Nephron progenitor cell (in vitro differentiated cells): ENCODE measurements around the gene FBXL15.

Experiments
- DNase-seq: peaks from one replicate; pipeline ENCODE4 v3.0.0; 2021
- H3K27ac Mint-ChIP-seq: 2 replicates; pipeline ENCODE4 v1.8.0; 2021; ENCODE audit warnings: mild to moderate bottlenecking, moderate library complexity, mixed read lengths
- H3K27me3 Mint-ChIP-seq: 2 replicates; pipeline ENCODE4 v1.8.0; 2021; ENCODE audit warnings: mild to moderate bottlenecking, low read depth, mixed read lengths; ENCODE audit not compliant: poor library complexity
- H3K36me3 Mint-ChIP-seq: 2 replicates; pipeline ENCODE4 v1.8.0; 2021; ENCODE audit warnings: low read depth, mixed read lengths
- H3K4me1 Mint-ChIP-seq: 2 replicates; pipeline ENCODE4 v1.8.0; 2021; ENCODE audit warnings: mixed read lengths
- H3K4me3 Mint-ChIP-seq: 2 replicates; pipeline ENCODE4 v1.8.0; 2021; ENCODE audit warnings: mild to moderate bottlenecking, moderate library complexity, mixed read lengths
- H3K9me3 Mint-ChIP-seq: 2 replicates; pipeline ENCODE4 v1.8.0; 2021; ENCODE audit warnings: mild to moderate bottlenecking, moderate library complexity, mixed read lengths
- CTCF ChIP-seq: fragments of 200-600 bp; sonication (generic); IDR thresholded peaks from 2 replicates; pipeline ENCODE4 v1.5.0; 2021; ENCODE audit warnings: antibody characterized with exemption

FBXL15 gene

GRCh38 chr10:102432162-102432950 is 11.7 kb downstream of the FBXL15 start, which contains the start of gene CUEDC2:
CUEDC2 (minus strand) TSS chr10:102432574; CDS start chr10:102425188, 7,386 bp downstream.
- TF ChIP-seq CTCF, result no peak
- Mint-ChIP-seq H3K36me3 (no peaks in the 10 kb centered on the region), H3K4me3 (peak within 1 kb of the TSS; percentile 89)

GRCh38 chr10:102433619-102434046 is 13.0 kb downstream of the FBXL15 start:
- no peak for DNase-seq
- Mint-ChIP-seq H3K4me1 (peaks cover 62% of the 10 kb centered on the region), H3K27me3 (no peaks in the 10 kb centered on the region), H3K36me3 (no peaks in the 10 kb centered on the region), H3K27ac (no peak overlapping the region), H3K4me3 (peak overlapping the region; percentile 25), H3K9me3 (no peaks in the 10 kb centered on the region)
- TF ChIP-seq CTCF, result no peak

More at GRCh38 chr10:102432162-102432950, 11.7 kb downstream of the FBXL15 start, which contains the start of gene CUEDC2:
- H3K4me1 Mint-ChIP-seq, result peaks cover 50% of the 10 kb centered on the region
- H3K27ac Mint-ChIP-seq, result peak within 1 kb of the TSS; percentile 26
- DNase-seq, result peak; percentile 98
- no peaks in the 10 kb centered on the region for H3K27me3 Mint-ChIP-seq
- no peaks in the 10 kb centered on the region for H3K9me3 Mint-ChIP-seq

DNA sequence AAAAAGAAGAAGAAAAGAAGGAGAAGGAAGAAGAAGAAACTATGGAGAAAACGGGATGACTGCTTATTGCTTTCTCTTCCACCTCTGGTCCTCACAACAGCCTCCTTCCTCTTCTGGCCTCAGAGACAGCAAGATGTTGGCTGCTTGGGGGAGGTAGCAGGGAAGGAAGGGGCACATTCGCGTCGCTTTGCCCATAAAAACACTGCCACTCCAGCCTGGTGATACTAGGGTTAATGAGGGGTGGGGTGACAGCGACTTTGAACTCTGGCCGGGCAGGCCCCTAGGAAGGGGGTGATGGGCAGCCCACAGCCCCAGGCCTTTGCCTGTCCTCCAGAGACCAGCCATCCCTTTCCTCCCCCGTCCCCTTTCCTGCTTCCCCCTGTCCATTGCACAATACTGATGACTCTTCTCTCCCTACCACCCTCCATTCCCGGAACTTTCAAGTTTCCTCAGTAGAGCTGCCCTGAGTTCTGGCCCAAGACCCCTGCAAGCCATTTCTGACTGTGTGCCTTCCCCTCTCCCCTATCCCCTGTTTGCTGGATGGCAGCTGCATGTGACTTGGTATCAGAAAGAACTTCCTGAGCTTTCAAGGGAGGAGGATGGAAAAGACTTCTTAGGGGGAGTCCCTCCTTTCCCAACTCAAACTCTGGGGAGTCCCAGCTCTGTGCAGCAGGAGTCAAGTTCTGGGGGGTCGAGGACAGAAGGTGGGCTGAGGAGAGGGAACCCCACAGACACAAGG is 13.9 kb downstream of the FBXL15 start:
- H3K4me3 Mint-ChIP-seq, result peak overlapping the region; percentile 63
- no peak for TF ChIP-seq CTCF
- no peaks in the 10 kb centered on the region for H3K27me3 Mint-ChIP-seq
- H3K9me3 Mint-ChIP-seq, result no peaks in the 10 kb centered on the region
- no peaks in the 10 kb centered on the region for H3K36me3 Mint-ChIP-seq
- peak; percentile 26 for DNase-seq
- peak overlapping the region; percentile 36 for H3K27ac Mint-ChIP-seq
- H3K4me1 Mint-ChIP-seq, result peaks cover 62% of the 10 kb centered on the region

DNA sequence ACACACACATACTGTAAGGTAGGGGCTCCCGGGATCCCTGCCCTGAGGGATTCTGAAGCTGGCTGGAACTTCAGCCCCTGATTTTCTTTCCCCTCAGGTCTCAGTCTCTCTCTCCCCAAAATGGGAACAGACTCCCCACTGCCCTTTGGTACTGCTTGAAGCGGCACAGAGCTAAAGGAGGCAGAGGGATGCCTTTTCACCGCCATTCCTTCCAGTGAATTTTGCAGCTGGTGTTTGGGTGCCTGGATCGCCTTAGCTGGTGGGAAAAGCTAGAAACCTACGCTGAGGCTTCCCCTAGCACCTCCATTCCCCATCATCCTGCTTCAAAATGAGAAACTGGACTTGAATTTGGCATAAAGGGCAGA is 14.5 kb downstream of the FBXL15 start:
- H3K27me3 Mint-ChIP-seq, result no peaks in the 10 kb centered on the region
- peak overlapping the region; percentile 16 for H3K27ac Mint-ChIP-seq

GRCh38 chr10:102435529-102436233 is 15.0 kb downstream of the FBXL15 start:
- Mint-ChIP-seq H3K4me3 (peak overlapping the region; percentile 63), H3K4me1 (peaks cover 64% of the 10 kb centered on the region), H3K27me3 (no peaks in the 10 kb centered on the region), H3K27ac (peak overlapping the region; percentile 54), H3K36me3 (no peaks in the 10 kb centered on the region), H3K9me3 (no peaks in the 10 kb centered on the region)
- DNase-seq, result peak; percentile 52
- no peak for TF ChIP-seq CTCF

More for the DNA sequence above, 14.5 kb downstream of the FBXL15 start:
- peak overlapping the region; percentile 63 for H3K4me3 Mint-ChIP-seq
- H3K9me3 Mint-ChIP-seq, result no peaks in the 10 kb centered on the region
- DNase-seq, result no peak
- H3K4me1 Mint-ChIP-seq, result peaks cover 62% of the 10 kb centered on the region
- no peak for TF ChIP-seq CTCF
- H3K36me3 Mint-ChIP-seq, result no peaks in the 10 kb centered on the region
